ENCODE data around the gene LARP4B. TPM values are rescaled to one million over a fixed set of nuclear protein-coding genes. Genes with fewer than 3 reads are reported as not detected.
A peak's percentile ranks its signal among the peaks of the same experiment; 100 is the strongest.

Gene LARP4B
- total and polyA plus RNA-seq, 8 donors, result 11.8 to 269 (median 54.3) TPM

DNA sequence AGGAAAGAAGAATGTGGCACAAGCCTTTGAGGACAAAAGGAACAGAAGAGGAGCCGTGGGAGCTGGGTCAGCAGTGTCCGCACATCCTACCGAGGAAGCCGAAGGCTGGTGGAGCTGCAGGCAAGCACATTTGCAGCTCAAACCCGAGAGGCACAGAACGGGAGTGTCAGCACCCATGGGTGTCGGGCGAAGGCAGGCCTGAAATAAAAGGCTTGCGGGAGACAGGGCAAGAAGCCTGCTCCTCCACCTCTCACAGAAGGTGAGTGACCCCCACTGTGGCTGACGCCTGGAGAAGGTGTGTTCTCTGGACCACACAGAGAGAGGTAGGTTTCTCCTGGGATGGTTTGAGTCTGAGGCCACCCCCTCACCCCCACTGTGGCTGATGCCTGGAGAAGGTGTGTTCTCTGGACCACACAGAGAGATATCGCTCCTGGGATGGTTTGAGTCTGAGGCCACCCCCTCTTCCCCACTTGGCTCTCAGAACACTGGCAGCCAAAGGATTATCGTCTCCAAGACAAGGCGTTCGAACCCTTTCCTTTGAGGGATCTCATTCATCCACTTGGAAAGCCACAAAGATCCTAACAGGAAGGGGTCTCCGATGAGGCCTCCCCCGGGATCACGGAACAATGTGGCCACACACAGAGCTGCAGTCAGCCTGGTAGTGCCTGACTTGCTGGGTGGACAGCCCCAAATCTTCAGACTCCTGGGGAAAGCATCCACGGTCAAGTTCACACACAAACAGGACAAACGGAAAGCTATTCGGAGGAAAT lies 35.1 kb upstream of the LARP4B start:
- H3K4me1 ChIP-seq, result peaks cover 8 to 24% (median 20%) of the 10 kb centered on the region in 4 donors
- no peak overlapping the region for H3K4me3 ChIP-seq
- H3K36me3 ChIP-seq, result no peaks in the 10 kb centered on the region
- TF ChIP-seq POLR2AphosphoS5 (IDR thresholded peaks at IDR 0.05) (no peak), EP300 (IDR thresholded peaks at IDR 0.05) (no peak), POLR2A (IDR thresholded peaks at IDR 0.05) (no peak)
- TF ChIP-seq, protein P1, sequence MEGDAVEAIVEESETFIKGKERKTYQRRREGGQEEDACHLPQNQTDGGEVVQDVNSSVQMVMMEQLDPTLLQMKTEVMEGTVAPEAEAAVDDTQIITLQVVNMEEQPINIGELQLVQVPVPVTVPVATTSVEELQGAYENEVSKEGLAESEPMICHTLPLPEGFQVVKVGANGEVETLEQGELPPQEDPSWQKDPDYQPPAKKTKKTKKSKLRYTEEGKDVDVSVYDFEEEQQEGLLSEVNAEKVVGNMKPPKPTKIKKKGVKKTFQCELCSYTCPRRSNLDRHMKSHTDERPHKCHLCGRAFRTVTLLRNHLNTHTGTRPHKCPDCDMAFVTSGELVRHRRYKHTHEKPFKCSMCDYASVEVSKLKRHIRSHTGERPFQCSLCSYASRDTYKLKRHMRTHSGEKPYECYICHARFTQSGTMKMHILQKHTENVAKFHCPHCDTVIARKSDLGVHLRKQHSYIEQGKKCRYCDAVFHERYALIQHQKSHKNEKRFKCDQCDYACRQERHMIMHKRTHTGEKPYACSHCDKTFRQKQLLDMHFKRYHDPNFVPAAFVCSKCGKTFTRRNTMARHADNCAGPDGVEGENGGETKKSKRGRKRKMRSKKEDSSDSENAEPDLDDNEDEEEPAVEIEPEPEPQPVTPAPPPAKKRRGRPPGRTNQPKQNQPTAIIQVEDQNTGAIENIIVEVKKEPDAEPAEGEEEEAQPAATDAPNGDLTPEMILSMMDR (IDR thresholded peaks at IDR 0.05), result no peak
- no peaks in the 10 kb centered on the region for H3K9me3 ChIP-seq
- WGBS, 5 donors, result 88 to 92% (median 90%) methylated on average over 20 of the region's 20 CpGs
- no peak overlapping the region for H3K27ac ChIP-seq
- intact Hi-C loops (cut with DNase I; ENCODE audit: low total_unique reads), result no loop called here
- no peak for DNase-seq
- H3K27me3 ChIP-seq, result no peaks in the 10 kb centered on the region

GRCh38 chr10:964988-965417 lies 33.5 kb upstream of the LARP4B start:
- Histone ChIP-seq H3K4me3 (no peak overlapping the region), H3K4me1 (peaks cover 0 to 7% (median 4%) of the 10 kb centered on the region in 4 donors), H3K27me3 (no peaks in the 10 kb centered on the region), H3K9me3 (no peaks in the 10 kb centered on the region), H3K36me3 (no peaks in the 10 kb centered on the region), H3K27ac (peak overlapping the region in 2 of 5 donors; percentile 22 to 55)
- intact Hi-C loops (cut with DNase I; ENCODE audit: low total_unique reads), result no loop called here
- TF ChIP-seq, protein P1 (IDR thresholded peaks at IDR 0.05), result no peak
- TF ChIP-seq POLR2A (IDR thresholded peaks at IDR 0.05) (no peak), POLR2AphosphoS5 (IDR thresholded peaks at IDR 0.05) (no peak), EP300 (IDR thresholded peaks at IDR 0.05) (no peak)
- no peak for DNase-seq
- WGBS, 5 donors, result 87 to 96% (median 89%) methylated on average over 19 to 20 of the region's 20 CpGs

DNA sequence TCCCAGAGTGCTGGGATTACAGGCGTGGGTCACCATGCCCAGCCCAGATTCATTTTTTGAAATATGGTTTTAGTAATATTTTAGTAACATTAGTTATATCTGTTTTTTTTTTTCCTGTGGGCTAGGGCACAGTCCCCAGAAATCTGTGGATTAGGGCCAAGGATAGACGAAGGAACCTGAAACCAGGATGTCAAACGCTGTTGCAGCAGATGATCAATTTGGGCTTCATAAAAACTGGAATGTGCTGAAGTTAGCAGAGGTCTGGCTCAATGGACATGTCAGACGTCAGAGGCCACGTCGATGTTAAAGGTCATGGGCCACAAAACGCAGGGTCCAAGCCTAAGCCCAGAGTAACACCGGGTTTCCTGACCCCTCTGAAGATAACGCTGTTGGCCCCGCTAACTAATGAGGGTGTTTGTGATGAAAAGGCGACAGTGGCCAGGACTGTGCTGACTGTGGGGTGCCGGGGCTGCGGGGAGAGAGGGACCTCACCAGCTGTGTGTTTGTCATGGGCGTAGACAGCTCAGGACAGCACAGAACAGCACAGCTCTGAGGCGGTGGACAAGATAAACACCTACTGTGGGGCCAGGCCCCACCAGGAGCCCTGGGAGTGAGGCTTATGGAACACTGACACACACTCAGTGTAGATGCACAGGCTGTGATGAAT lies 32.9 kb upstream of the LARP4B start:
- WGBS, 5 donors, result 74 to 85% (median 84%) methylated on average over 15 of the region's 15 CpGs
- H3K4me1 ChIP-seq, result peaks cover 0 to 2% (median 0%) of the 10 kb centered on the region in 4 donors
- H3K36me3 ChIP-seq, result no peaks in the 10 kb centered on the region
- TF ChIP-seq POLR2AphosphoS5 (IDR thresholded peaks at IDR 0.05), result no peak
- TF ChIP-seq, protein P1 (IDR thresholded peaks at IDR 0.05), result no peak
- no peak for TF ChIP-seq EP300 (IDR thresholded peaks at IDR 0.05)
- no peak for TF ChIP-seq POLR2A (IDR thresholded peaks at IDR 0.05)
- intact Hi-C loops (cut with DNase I; ENCODE audit: low total_unique reads), result no loop called here
- H3K27me3 ChIP-seq, result no peaks in the 10 kb centered on the region
- no peak for DNase-seq
- H3K9me3 ChIP-seq, result no peaks in the 10 kb centered on the region
- no peak overlapping the region for H3K4me3 ChIP-seq
- H3K27ac ChIP-seq, result peak overlapping the region in 2 of 5 donors; percentile 22 to 55

- DNase-seq, result no peak
- TF ChIP-seq POLR2AphosphoS5 (IDR thresholded peaks at IDR 0.05) (no peak), POLR2A (IDR thresholded peaks at IDR 0.05) (no peak), EP300 (IDR thresholded peaks at IDR 0.05) (no peak)
- TF ChIP-seq, protein P1 (IDR thresholded peaks at IDR 0.05), result no peak
- 89 to 94% (median 93%) methylated on average over 4 of the region's 4 CpGs for WGBS, 5 donors
- intact Hi-C loops (cut with DNase I; ENCODE audit: low total_unique reads), result no loop called here
- Histone ChIP-seq H3K27ac (no peak overlapping the region), H3K36me3 (no peaks in the 10 kb centered on the region), H3K4me3 (no peak overlapping the region), H3K9me3 (no peaks in the 10 kb centered on the region), H3K27me3 (no peaks in the 10 kb centered on the region), H3K4me1 (no peaks in the 10 kb centered on the region)
Observed at GRCh38 chr10:963655-964054, 32.1 kb upstream of the LARP4B start.

Data from stomach (tissue), 9 donors.